GM19240 (cell line): ENCODE results near the gene SMC6.

Experiments
- DNase-seq: peaks from one replicate; pipeline ENCODE4 v3.0.0; 2011; ENCODE audit warnings: low spot score; ENCODE audit not compliant: insufficient read length

Gene SMC6

GRCh38 chr2:17753803-17754663 is at the start of gene SMC6, which contains the start of gene GEN1:
TSS of gene SMC6 (minus strand) at chr2:17753810. CDS start at chr2:17745946, 7,864 bp downstream.
TSS of gene GEN1 (plus strand) at chr2:17754138. CDS start at chr2:17759944, 5,806 bp downstream.
- peak; percentile 52 for DNase-seq

- DNase-seq, result no peak
Observed at GRCh38 chr2:17800693-17801458, 47.3 kb upstream of the SMC6 start.

- no peak for DNase-seq
Observed at GRCh38 chr2:17800219-17800618, 46.6 kb upstream of the SMC6 start.

GRCh38 chr2:17799301-17800120 is 45.9 kb upstream of the SMC6 start:
- no peak for DNase-seq

- no peak for DNase-seq
Observed at GRCh38 chr2:17798338-17798737, 44.7 kb upstream of the SMC6 start.

GRCh38 chr2:17795309-17795708 is 41.7 kb upstream of the SMC6 start:
- no peak for DNase-seq

- no peak for DNase-seq
Observed at GRCh38 chr2:17793803-17794354, 40.3 kb upstream of the SMC6 start.

- DNase-seq, result no peak
Observed at GRCh38 chr2:17793296-17793695, 39.7 kb upstream of the SMC6 start.

- DNase-seq, result no peak
Observed at GRCh38 chr2:17792515-17792914, 38.9 kb upstream of the SMC6 start.

GRCh38 chr2:17791817-17792130 is 38.2 kb upstream of the SMC6 start:
- no peak for DNase-seq

GRCh38 chr2:17791121-17791816 is 37.7 kb upstream of the SMC6 start:
- DNase-seq, result no peak

GRCh38 chr2:17790536-17790935 is 36.9 kb upstream of the SMC6 start:
- no peak for DNase-seq

GRCh38 chr2:17788773-17789172 is 35.2 kb upstream of the SMC6 start:
- DNase-seq, result no peak

- DNase-seq, result no peak
Observed at GRCh38 chr2:17786727-17787126, 33.1 kb upstream of the SMC6 start.

GRCh38 chr2:17781482-17781881 is 27.9 kb upstream of the SMC6 start:
- no peak for DNase-seq

- DNase-seq, result no peak
Observed at GRCh38 chr2:17780546-17780945, 26.9 kb upstream of the SMC6 start.

- DNase-seq, result no peak
Observed at GRCh38 chr2:17772532-17772931, 18.9 kb upstream of the SMC6 start.

- no peak for DNase-seq
Observed at GRCh38 chr2:17771956-17772355, 18.3 kb upstream of the SMC6 start.

- DNase-seq, result no peak
Observed at GRCh38 chr2:17768894-17769293, 15.3 kb upstream of the SMC6 start.

- DNase-seq, result no peak
Observed at GRCh38 chr2:17765398-17765797, 11.8 kb upstream of the SMC6 start.
